H1 (cell line): Measurements from ENCODE around the gene TAL2.
A peak's percentile ranks its signal among the peaks of the same experiment; 100 is the strongest.

ENCODE experiments used
- CEBPB ChIP-seq: IDR thresholded peaks from 2 replicates; pipeline ENCODE4 v1.6.1; 2012; ENCODE audit warnings: low read depth, low read length
- GABPA ChIP-seq: IDR thresholded peaks from 2 replicates; pipeline ENCODE4 v1.6.1; 2011; ENCODE audit warnings: mild to moderate bottlenecking, low read length, moderate library complexity, borderline replicate concordance; ENCODE audit not compliant: insufficient read depth
- JUN ChIP-seq: IDR thresholded peaks from 2 replicates; pipeline ENCODE4 v1.6.1; 2011; ENCODE audit warnings: low read depth, mild to moderate bottlenecking, improper control_type of control experiment, low read length
- RNF2 ChIP-seq: fragments of 200-900, 300-1000 bp; sonication (generic); IDR thresholded peaks from 2 replicates; pipeline ENCODE4 v1.7.1; 2016; ENCODE audit warnings: borderline replicate concordance, low read depth, mild to moderate bottlenecking, antibody characterized with exemption, low read length; ENCODE audit not compliant: poor library complexity, severe bottlenecking; ENCODE audit errors: missing control alignments
- SP2 ChIP-seq: IDR thresholded peaks from 2 replicates; pipeline ENCODE4 v1.6.1; 2012; ENCODE audit warnings: mild to moderate bottlenecking, low read length, inconsistent platforms
- ZNF274 ChIP-seq: IDR thresholded peaks from 2 replicates; pipeline ENCODE4 v1.7.0; 2012; ENCODE audit warnings: low read length, borderline replicate concordance; ENCODE audit errors: extremely low read depth
- TF ChIP-seq, protein P1 (sequence below), 3 experiments: IDR thresholded peaks; 1 replicate in 2 of 3; 2 replicates in 1 of 3; pipeline versions ENCODE4 v1.5.1 to v1.6.1; 2011; ENCODE audit warnings: low read length in 3 of 3, mild to moderate bottlenecking in 3 of 3, inconsistent platforms in 2 of 3, low read depth in 1 of 3, moderate library complexity in 1 of 3; ENCODE audit not compliant: insufficient read depth in 1 of 3; ENCODE audit errors: control extremely low read depth in 1 of 3
- TF ChIP-seq, protein P2 (sequence below): IDR thresholded peaks from 2 replicates; pipeline ENCODE4 v1.6.1; 2011; ENCODE audit warnings: low read length, improper control_type of control experiment
- TF ChIP-seq, protein P3 (sequence below): IDR thresholded peaks from 2 replicates; pipeline ENCODE4 v1.6.1; 2011; ENCODE audit warnings: low read depth, mild to moderate bottlenecking, low read length; ENCODE audit not compliant: insufficient read depth
- TF ChIP-seq, protein P4 (sequence below): IDR thresholded peaks from 2 replicates; pipeline ENCODE4 v1.6.1; 2012; ENCODE audit warnings: low read length, inconsistent platforms

DNA sequence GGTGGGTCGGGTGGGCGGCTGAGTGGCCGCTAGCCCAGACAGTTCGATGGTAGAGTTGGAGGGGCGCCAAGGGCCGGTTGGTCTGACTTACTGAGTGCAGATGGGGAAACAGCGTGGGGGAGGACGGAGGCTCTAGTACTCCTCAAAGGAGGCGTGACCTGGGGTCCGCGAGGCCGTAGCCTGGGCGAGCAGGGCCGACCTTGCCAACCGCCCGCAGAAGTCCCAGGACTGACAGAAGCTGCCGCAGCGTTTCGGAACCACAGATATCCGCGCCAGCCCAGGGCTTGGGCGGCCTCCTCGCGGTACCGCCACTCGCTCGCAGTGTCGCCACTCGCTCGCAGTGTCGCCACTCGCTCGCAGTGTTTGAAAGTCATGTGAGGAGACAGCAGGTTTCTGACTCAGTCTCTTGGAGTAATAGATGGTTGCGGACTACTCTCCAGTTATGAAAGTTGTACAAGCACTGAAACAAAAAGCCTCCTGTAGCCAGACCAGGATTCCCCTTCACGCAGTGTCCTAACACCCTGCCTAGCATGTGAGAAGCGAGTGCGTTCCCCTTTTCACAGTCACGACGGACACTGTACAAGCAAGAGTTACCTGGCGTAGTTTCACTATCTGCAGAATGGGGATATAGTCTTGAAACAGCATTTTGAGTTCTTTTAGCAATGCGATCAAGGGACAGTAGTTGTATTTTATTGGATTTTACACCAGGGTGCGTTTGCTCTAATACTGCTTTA lies 32.8 kb downstream of the TAL2 start:
- TF ChIP-seq, protein P1, sequence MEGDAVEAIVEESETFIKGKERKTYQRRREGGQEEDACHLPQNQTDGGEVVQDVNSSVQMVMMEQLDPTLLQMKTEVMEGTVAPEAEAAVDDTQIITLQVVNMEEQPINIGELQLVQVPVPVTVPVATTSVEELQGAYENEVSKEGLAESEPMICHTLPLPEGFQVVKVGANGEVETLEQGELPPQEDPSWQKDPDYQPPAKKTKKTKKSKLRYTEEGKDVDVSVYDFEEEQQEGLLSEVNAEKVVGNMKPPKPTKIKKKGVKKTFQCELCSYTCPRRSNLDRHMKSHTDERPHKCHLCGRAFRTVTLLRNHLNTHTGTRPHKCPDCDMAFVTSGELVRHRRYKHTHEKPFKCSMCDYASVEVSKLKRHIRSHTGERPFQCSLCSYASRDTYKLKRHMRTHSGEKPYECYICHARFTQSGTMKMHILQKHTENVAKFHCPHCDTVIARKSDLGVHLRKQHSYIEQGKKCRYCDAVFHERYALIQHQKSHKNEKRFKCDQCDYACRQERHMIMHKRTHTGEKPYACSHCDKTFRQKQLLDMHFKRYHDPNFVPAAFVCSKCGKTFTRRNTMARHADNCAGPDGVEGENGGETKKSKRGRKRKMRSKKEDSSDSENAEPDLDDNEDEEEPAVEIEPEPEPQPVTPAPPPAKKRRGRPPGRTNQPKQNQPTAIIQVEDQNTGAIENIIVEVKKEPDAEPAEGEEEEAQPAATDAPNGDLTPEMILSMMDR (IDR thresholded peaks at IDR 0.05; ENCODE audit: control extremely low read depth in 1 of 3, insufficient read depth in 1 of 3, low read depth in 1 of 3, low read length in 3 of 3) = no peak
- no peak for TF ChIP-seq SP2
- TF ChIP-seq, protein P2, sequence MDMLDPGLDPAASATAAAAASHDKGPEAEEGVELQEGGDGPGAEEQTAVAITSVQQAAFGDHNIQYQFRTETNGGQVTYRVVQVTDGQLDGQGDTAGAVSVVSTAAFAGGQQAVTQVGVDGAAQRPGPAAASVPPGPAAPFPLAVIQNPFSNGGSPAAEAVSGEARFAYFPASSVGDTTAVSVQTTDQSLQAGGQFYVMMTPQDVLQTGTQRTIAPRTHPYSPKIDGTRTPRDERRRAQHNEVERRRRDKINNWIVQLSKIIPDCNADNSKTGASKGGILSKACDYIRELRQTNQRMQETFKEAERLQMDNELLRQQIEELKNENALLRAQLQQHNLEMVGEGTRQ = no peak
- TF ChIP-seq, protein P3, sequence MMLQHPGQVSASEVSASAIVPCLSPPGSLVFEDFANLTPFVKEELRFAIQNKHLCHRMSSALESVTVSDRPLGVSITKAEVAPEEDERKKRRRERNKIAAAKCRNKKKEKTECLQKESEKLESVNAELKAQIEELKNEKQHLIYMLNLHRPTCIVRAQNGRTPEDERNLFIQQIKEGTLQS = no peak
- TF ChIP-seq ZNF274 = no peak
- TF ChIP-seq GABPA = no peak
- peak; percentile 29 for TF ChIP-seq RNF2
- TF ChIP-seq, protein P4, sequence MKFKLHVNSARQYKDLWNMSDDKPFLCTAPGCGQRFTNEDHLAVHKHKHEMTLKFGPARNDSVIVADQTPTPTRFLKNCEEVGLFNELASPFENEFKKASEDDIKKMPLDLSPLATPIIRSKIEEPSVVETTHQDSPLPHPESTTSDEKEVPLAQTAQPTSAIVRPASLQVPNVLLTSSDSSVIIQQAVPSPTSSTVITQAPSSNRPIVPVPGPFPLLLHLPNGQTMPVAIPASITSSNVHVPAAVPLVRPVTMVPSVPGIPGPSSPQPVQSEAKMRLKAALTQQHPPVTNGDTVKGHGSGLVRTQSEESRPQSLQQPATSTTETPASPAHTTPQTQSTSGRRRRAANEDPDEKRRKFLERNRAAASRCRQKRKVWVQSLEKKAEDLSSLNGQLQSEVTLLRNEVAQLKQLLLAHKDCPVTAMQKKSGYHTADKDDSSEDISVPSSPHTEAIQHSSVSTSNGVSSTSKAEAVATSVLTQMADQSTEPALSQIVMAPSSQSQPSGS = no peak
- no peak for TF ChIP-seq JUN
- no peak for TF ChIP-seq CEBPB
